ENCODE results near the gene PLD1.
A peak's percentile ranks its signal among the peaks of the same experiment; 100 is the strongest.

PLD1 gene

GRCh38 chr3:171803044-171803443 is 7.2 kb downstream of the PLD1 start:
- H3K4me1 ChIP-seq (ENCODE audit: control insufficient read depth in 1 of 2, insufficient read depth in 2 of 2, low read length in 2 of 2) = no peaks in the 10 kb centered on the region
- H3K4me3 ChIP-seq (ENCODE audit: low read depth, low read length) = no peak overlapping the region
- no peaks in the 10 kb centered on the region for H3K79me2 ChIP-seq (ENCODE audit: control insufficient read depth, insufficient read depth, low read length, poor library complexity)
- H2AK5ac ChIP-seq (ENCODE audit: low read length) = no peak overlapping the region
- H3K9ac ChIP-seq (ENCODE audit: low read length) = no peak overlapping the region
- H3K27ac ChIP-seq (ENCODE audit: low read depth, low read length) = no peak overlapping the region
- H4K12ac ChIP-seq (ENCODE audit: low read depth, low read length) = no peak overlapping the region
- no peak overlapping the region for H2BK120ac ChIP-seq (ENCODE audit: insufficient read depth, low read length, poor library complexity)
- DNase-seq = no peak
- H3K23ac ChIP-seq (ENCODE audit: low read length) = no peak overlapping the region
- no peaks in the 10 kb centered on the region for H3K9me3 ChIP-seq (ENCODE audit: insufficient read depth, low read depth, low read length)
- H3K27me3 ChIP-seq (ENCODE audit: insufficient read depth, low read length) = no peaks in the 10 kb centered on the region
- no peak overlapping the region for H3K14ac ChIP-seq (ENCODE audit: low read length)
- no peak overlapping the region for H3K18ac ChIP-seq (ENCODE audit: low read length)
- H4K91ac ChIP-seq (ENCODE audit: low read depth, low read length) = no peak overlapping the region
- no peak overlapping the region for H2BK5ac ChIP-seq (ENCODE audit: low read depth, low read length, poor library complexity)
- no peak overlapping the region for H3K4ac ChIP-seq (ENCODE audit: low read depth, low read length)
- no peaks in the 10 kb centered on the region for H3K36me3 ChIP-seq (ENCODE audit: control insufficient read depth in 1 of 2, insufficient read depth in 2 of 2, low read length in 2 of 2)
- H2BK12ac ChIP-seq (ENCODE audit: low read length) = no peak overlapping the region
- H2AFZ ChIP-seq (ENCODE audit: insufficient read depth, low read length, poor library complexity) = no peak overlapping the region
- H4K8ac ChIP-seq (ENCODE audit: low read depth, low read length) = no peak overlapping the region
- no peak overlapping the region for H3K4me2 ChIP-seq (ENCODE audit: low read length)
- no CpG with 5 or more reads among the region's 4 CpGs for WGBS (ENCODE audit: extremely low coverage, insufficient coverage, insufficient read length)
- no peaks in the 10 kb centered on the region for H3K79me1 ChIP-seq (ENCODE audit: low read length)

DNA sequence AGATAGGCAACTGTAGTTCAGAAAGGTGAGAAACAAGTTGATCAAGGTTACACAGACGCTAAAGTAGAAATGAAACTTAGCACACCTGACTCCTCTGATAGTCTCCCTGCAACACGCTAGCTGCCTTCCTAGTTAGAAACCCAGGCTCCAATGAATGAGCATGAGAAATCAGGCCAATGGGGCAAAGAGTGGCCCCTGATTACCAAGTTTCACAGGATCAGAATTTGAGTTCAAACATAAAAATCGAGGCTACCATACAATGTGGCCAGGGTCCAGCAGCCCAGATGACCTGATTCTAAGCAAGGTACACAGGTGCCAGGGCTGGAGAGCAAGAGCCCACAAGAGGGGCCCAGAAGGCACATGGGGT is 7.7 kb downstream of the PLD1 start:
- H3K4me3 ChIP-seq (ENCODE audit: low read depth, low read length) = no peak overlapping the region
- H3K36me3 ChIP-seq (ENCODE audit: control insufficient read depth in 1 of 2, insufficient read depth in 2 of 2, low read length in 2 of 2) = no peaks in the 10 kb centered on the region
- no peaks in the 10 kb centered on the region for H3K79me2 ChIP-seq (ENCODE audit: control insufficient read depth, insufficient read depth, low read length, poor library complexity)
- H3K4ac ChIP-seq (ENCODE audit: low read depth, low read length) = no peak overlapping the region
- no peak overlapping the region for H4K12ac ChIP-seq (ENCODE audit: low read depth, low read length)
- H3K9ac ChIP-seq (ENCODE audit: low read length) = no peak overlapping the region
- no CpG with 5 or more reads among the region's 3 CpGs for WGBS (ENCODE audit: extremely low coverage, insufficient coverage, insufficient read length)
- H4K8ac ChIP-seq (ENCODE audit: low read depth, low read length) = no peak overlapping the region
- H3K79me1 ChIP-seq (ENCODE audit: low read length) = no peaks in the 10 kb centered on the region
- no peaks in the 10 kb centered on the region for H3K9me3 ChIP-seq (ENCODE audit: insufficient read depth, low read depth, low read length)
- no peak overlapping the region for H2AFZ ChIP-seq (ENCODE audit: insufficient read depth, low read length, poor library complexity)
- no peak overlapping the region for H2BK120ac ChIP-seq (ENCODE audit: insufficient read depth, low read length, poor library complexity)
- no peak overlapping the region for H3K14ac ChIP-seq (ENCODE audit: low read length)
- no peak overlapping the region for H2BK5ac ChIP-seq (ENCODE audit: low read depth, low read length, poor library complexity)
- no peak overlapping the region for H3K4me2 ChIP-seq (ENCODE audit: low read length)
- H4K91ac ChIP-seq (ENCODE audit: low read depth, low read length) = no peak overlapping the region
- H3K27me3 ChIP-seq (ENCODE audit: insufficient read depth, low read length) = no peaks in the 10 kb centered on the region
- DNase-seq = no peak
- H3K18ac ChIP-seq (ENCODE audit: low read length) = no peak overlapping the region
- no peak overlapping the region for H3K23ac ChIP-seq (ENCODE audit: low read length)
- H2AK5ac ChIP-seq (ENCODE audit: low read length) = no peak overlapping the region
- no peak overlapping the region for H3K27ac ChIP-seq (ENCODE audit: low read depth, low read length)
- H3K4me1 ChIP-seq (ENCODE audit: control insufficient read depth in 1 of 2, insufficient read depth in 2 of 2, low read length in 2 of 2) = no peaks in the 10 kb centered on the region
- no peak overlapping the region for H2BK12ac ChIP-seq (ENCODE audit: low read length)

- H3K27ac ChIP-seq (ENCODE audit: low read depth, low read length) = no peak overlapping the region
- H3K23ac ChIP-seq (ENCODE audit: low read length) = no peak overlapping the region
- peak in 1 of 2 donors; percentile 60 for DNase-seq
- H2AFZ ChIP-seq (ENCODE audit: insufficient read depth, low read length, poor library complexity) = no peak overlapping the region
- no peak overlapping the region for H3K4me2 ChIP-seq (ENCODE audit: low read length)
- H4K8ac ChIP-seq (ENCODE audit: low read depth, low read length) = no peak overlapping the region
- H3K4ac ChIP-seq (ENCODE audit: low read depth, low read length) = no peak overlapping the region
- H3K14ac ChIP-seq (ENCODE audit: low read length) = no peak overlapping the region
- no peaks in the 10 kb centered on the region for H3K36me3 ChIP-seq (ENCODE audit: control insufficient read depth in 1 of 2, insufficient read depth in 2 of 2, low read length in 2 of 2)
- H3K79me1 ChIP-seq (ENCODE audit: low read length) = no peaks in the 10 kb centered on the region
- no peaks in the 10 kb centered on the region for H3K27me3 ChIP-seq (ENCODE audit: insufficient read depth, low read length)
- H3K9ac ChIP-seq (ENCODE audit: low read length) = no peak overlapping the region
- H2BK120ac ChIP-seq (ENCODE audit: insufficient read depth, low read length, poor library complexity) = no peak overlapping the region
- no peak overlapping the region for H2BK12ac ChIP-seq (ENCODE audit: low read length)
- H2AK5ac ChIP-seq (ENCODE audit: low read length) = no peak overlapping the region
- no peak overlapping the region for H3K4me3 ChIP-seq (ENCODE audit: low read depth, low read length)
- no peak overlapping the region for H2BK5ac ChIP-seq (ENCODE audit: low read depth, low read length, poor library complexity)
- no peaks in the 10 kb centered on the region for H3K4me1 ChIP-seq (ENCODE audit: control insufficient read depth in 1 of 2, insufficient read depth in 2 of 2, low read length in 2 of 2)
- no peaks in the 10 kb centered on the region for H3K9me3 ChIP-seq (ENCODE audit: insufficient read depth, low read depth, low read length)
- no CpG with 5 or more reads among the region's 4 CpGs for WGBS (ENCODE audit: extremely low coverage, insufficient coverage, insufficient read length)
- H3K79me2 ChIP-seq (ENCODE audit: control insufficient read depth, insufficient read depth, low read length, poor library complexity) = no peaks in the 10 kb centered on the region
- no peak overlapping the region for H4K91ac ChIP-seq (ENCODE audit: low read depth, low read length)
- H3K18ac ChIP-seq (ENCODE audit: low read length) = no peak overlapping the region
- no peak overlapping the region for H4K12ac ChIP-seq (ENCODE audit: low read depth, low read length)
Measured at GRCh38 chr3:171801738-171802589, 8.3 kb downstream of the PLD1 start.

DNA sequence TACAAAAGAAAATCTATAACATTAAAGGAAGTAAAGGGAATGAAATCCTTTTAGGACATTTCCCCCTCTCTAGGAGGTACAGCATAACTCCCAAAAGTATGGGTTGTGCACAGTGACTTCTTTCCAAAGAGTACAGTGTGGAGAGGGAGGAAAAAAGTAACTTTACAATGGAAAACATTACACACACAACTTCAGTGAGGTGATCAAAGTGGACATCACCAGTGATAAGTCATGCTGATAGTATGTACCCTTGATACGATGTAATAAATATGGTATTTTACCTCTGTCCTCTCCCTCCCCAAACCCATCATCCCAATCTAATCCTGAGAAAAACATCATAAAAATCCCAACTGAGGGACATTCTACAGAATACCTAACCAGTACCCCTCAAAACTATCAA is 10.8 kb downstream of the PLD1 start:
- Histone ChIP-seq H3K23ac (ENCODE audit: low read length) (no peak overlapping the region), H3K14ac (ENCODE audit: low read length) (no peak overlapping the region), H2BK120ac (ENCODE audit: insufficient read depth, low read length, poor library complexity) (no peak overlapping the region), H3K36me3 (ENCODE audit: control insufficient read depth in 1 of 2, insufficient read depth in 2 of 2, low read length in 2 of 2) (no peaks in the 10 kb centered on the region), H4K8ac (ENCODE audit: low read depth, low read length) (no peak overlapping the region), H3K27ac (ENCODE audit: low read depth, low read length) (no peak overlapping the region), H3K4me2 (ENCODE audit: low read length) (no peak overlapping the region), H4K12ac (ENCODE audit: low read depth, low read length) (no peak overlapping the region), H2BK12ac (ENCODE audit: low read length) (no peak overlapping the region), H3K9me3 (ENCODE audit: insufficient read depth, low read depth, low read length) (no peaks in the 10 kb centered on the region), H3K79me1 (ENCODE audit: low read length) (no peaks in the 10 kb centered on the region), H3K4me1 (ENCODE audit: control insufficient read depth in 1 of 2, insufficient read depth in 2 of 2, low read length in 2 of 2) (no peaks in the 10 kb centered on the region), H3K79me2 (ENCODE audit: control insufficient read depth, insufficient read depth, low read length, poor library complexity) (no peaks in the 10 kb centered on the region), H4K91ac (ENCODE audit: low read depth, low read length) (no peak overlapping the region), H2BK5ac (ENCODE audit: low read depth, low read length, poor library complexity) (no peak overlapping the region), H3K4ac (ENCODE audit: low read depth, low read length) (no peak overlapping the region), H3K27me3 (ENCODE audit: insufficient read depth, low read length) (no peaks in the 10 kb centered on the region), H3K4me3 (ENCODE audit: low read depth, low read length) (no peak overlapping the region), H2AFZ (ENCODE audit: insufficient read depth, low read length, poor library complexity) (no peak overlapping the region), H3K9ac (ENCODE audit: low read length) (no peak overlapping the region), H2AK5ac (ENCODE audit: low read length) (no peak overlapping the region), H3K18ac (ENCODE audit: low read length) (no peak overlapping the region)
- WGBS (ENCODE audit: extremely low coverage, insufficient coverage, insufficient read length) = no CpG with 5 or more reads among the region's 1 CpG
- no peak for DNase-seq
